ENCODE results near the gene MAMDC2. TPM values are rescaled to one million over a fixed set of nuclear protein-coding genes. Genes with fewer than 3 reads are reported as not detected.
A peak's percentile ranks its signal among the peaks of the same experiment; 100 is the strongest.

MAMDC2 gene
- total RNA-seq, 6 experiments from 2014 or later = 4.0 to 16.6 (median 13.9) TPM

DNA sequence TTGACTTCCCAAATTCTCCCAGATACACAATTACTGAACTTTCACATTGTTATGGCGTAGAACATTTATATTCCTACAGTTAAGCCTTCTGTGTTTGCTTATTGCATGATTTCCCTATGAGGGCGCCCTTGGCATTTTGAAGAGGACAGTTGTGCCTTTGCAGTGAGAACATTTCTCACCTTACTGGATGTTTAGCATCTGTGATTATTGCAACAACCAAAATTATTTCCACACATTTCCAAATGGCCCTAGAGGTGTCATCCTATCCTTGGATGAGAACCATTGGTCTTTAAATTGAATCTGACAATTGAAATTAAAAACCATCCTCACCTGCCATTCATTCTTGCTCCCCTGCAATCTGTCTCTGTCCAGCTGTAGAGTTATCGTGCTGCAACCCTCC lies 104.0 kb downstream of the MAMDC2 start:
- H3K27ac Mint-ChIP-seq = no peak overlapping the region
- H3K27me3 Mint-ChIP-seq (ENCODE audit: insufficient read depth) = peaks cover 2% of the 10 kb centered on the region
- DNase-seq = no peak
- peaks cover 16% of the 10 kb centered on the region for H3K4me1 Mint-ChIP-seq (ENCODE audit: low read depth)
- peaks cover 9% of the 10 kb centered on the region for H3K36me3 Mint-ChIP-seq (ENCODE audit: low read depth)
- H3K9me3 Mint-ChIP-seq = no peaks in the 10 kb centered on the region
- no peak overlapping the region for H3K4me3 Mint-ChIP-seq
- TF ChIP-seq, protein P1, sequence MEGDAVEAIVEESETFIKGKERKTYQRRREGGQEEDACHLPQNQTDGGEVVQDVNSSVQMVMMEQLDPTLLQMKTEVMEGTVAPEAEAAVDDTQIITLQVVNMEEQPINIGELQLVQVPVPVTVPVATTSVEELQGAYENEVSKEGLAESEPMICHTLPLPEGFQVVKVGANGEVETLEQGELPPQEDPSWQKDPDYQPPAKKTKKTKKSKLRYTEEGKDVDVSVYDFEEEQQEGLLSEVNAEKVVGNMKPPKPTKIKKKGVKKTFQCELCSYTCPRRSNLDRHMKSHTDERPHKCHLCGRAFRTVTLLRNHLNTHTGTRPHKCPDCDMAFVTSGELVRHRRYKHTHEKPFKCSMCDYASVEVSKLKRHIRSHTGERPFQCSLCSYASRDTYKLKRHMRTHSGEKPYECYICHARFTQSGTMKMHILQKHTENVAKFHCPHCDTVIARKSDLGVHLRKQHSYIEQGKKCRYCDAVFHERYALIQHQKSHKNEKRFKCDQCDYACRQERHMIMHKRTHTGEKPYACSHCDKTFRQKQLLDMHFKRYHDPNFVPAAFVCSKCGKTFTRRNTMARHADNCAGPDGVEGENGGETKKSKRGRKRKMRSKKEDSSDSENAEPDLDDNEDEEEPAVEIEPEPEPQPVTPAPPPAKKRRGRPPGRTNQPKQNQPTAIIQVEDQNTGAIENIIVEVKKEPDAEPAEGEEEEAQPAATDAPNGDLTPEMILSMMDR (IDR thresholded peaks at IDR 0.05) = no peak

DNA sequence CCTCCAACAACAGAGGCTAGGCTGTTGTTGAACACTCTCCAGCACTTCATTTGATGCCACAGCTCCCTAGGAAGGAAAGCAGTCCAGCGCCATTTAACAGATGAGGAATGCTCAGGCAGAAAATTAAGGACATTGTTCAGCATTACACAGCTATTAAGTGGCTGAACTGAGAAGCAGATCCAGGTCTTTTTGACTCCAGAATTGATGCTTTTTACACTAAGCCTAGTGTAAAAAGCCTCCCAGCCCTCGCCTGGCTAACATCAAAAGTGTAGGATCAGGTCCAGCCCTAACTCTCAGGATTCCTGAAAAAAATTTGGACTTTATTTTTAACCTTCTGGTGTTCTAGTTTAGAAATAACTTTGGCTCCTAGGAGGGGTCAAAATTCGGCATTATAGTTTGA lies 108.7 kb downstream of the MAMDC2 start:
- H3K4me3 Mint-ChIP-seq = no peak overlapping the region
- DNase-seq = no peak
- H3K4me1 Mint-ChIP-seq (ENCODE audit: low read depth) = peaks cover 14% of the 10 kb centered on the region
- TF ChIP-seq, protein P1 (IDR thresholded peaks at IDR 0.05) = no peak
- peaks cover 13% of the 10 kb centered on the region for H3K36me3 Mint-ChIP-seq (ENCODE audit: low read depth)
- peaks cover 3% of the 10 kb centered on the region for H3K27me3 Mint-ChIP-seq (ENCODE audit: insufficient read depth)
- H3K9me3 Mint-ChIP-seq = no peaks in the 10 kb centered on the region
- H3K27ac Mint-ChIP-seq = no peak overlapping the region

DNA sequence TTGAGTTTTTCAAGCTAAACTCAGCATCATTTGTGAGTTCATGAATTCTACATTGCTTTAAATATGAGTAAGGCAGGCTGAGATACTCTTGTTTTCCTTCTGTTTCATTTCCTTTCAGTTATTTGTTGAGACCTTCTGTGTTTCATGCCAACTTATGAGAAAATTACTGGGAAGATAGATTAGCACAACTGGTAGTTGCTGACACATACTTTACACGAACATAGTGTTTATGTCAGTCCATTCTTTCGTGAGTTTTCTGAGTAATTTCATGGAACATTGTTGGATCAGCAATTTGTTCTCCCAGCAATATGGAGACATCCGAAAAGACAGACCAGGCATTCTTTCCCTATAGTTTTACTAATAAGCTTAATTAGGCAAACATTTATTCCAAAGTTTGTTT lies 113.1 kb downstream of the MAMDC2 start:
- TF ChIP-seq, protein P1 (IDR thresholded peaks at IDR 0.05) = no peak
- H3K27ac Mint-ChIP-seq = no peak overlapping the region
- peaks cover 42% of the 10 kb centered on the region for H3K4me1 Mint-ChIP-seq (ENCODE audit: low read depth)

DNA sequence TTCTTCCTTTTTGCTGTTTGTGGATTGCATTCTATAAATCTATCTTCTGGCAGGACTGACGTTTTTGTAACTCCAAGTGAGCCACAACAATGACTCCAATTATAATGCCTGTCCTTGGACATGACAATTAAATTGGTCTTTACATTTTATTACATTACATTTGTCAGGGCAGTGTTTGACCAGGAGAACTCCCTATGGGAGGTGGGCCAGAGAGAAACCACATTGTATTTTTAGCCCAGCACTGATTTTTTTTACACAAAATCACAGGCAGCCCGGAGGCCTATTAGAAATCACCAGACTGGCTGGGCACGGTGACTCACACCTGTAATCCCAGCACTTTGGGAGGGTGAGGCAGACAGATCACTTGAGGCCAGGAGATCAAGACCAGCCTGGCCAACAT lies 116.0 kb downstream of the MAMDC2 start:
- no peak overlapping the region for H3K4me3 Mint-ChIP-seq
- DNase-seq = peak; percentile 74
- H3K27ac Mint-ChIP-seq = peak overlapping the region; percentile 71
- H3K36me3 Mint-ChIP-seq (ENCODE audit: low read depth) = peaks cover 9% of the 10 kb centered on the region
- H3K4me1 Mint-ChIP-seq (ENCODE audit: low read depth) = peaks cover 61% of the 10 kb centered on the region
- TF ChIP-seq, protein P1 (IDR thresholded peaks at IDR 0.05) = no peak
- H3K27me3 Mint-ChIP-seq (ENCODE audit: insufficient read depth) = peaks cover 3% of the 10 kb centered on the region
- H3K9me3 Mint-ChIP-seq = no peaks in the 10 kb centered on the region

More for the DNA sequence above, 113.1 kb downstream of the MAMDC2 start:
- Mint-ChIP-seq H3K36me3 (ENCODE audit: low read depth) (peaks cover 9% of the 10 kb centered on the region), H3K9me3 (no peaks in the 10 kb centered on the region), H3K4me3 (no peak overlapping the region; the same call in 1 of the 2 replicates), H3K27me3 (ENCODE audit: insufficient read depth) (peaks cover 3% of the 10 kb centered on the region)
- no peak for DNase-seq

DNA sequence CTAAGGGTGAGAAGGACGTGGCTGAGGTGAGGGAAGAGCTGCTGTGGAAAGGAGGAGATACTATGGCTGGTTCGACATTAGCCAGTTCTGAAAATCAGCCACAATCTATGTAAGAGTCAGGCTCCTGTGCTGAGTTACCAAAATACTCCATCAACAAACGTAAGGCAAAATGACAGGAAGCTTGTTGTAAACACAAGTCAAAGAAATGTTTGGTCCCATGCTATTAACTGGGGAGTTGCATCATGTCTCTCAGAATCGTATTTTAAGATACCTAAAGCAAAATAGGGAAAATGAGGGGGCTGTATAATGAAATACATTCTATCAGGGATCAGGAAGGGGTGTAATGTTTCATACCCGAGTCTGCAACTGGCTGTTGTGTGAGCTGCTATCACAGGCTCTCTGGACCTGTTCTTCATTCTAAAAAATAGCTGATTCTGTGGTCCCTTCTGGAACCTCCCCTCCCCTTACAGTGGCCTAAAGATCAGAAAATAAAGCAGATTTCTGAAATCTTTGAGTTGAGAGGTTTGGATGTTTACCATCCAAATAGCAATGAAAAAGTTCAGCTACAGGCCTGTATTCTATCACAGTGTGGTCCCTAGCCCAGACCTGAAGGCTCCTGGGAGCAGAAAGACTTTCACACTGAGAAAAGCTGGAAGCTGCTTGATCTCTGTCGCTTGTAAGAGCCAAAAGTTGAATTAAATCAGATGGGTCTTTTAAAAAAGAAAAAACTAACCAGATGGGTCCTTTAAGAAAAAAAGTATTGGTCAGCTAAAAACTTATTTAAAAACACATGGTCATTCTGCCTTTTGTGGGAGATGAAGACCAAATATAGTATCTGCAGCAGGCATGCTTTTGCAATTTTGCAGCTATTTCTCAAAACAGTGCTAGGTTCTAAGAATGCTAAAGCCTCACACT lies 117.3 kb downstream of the MAMDC2 start:
- Mint-ChIP-seq H3K4me1 (ENCODE audit: low read depth) (peaks cover 70% of the 10 kb centered on the region), H3K36me3 (ENCODE audit: low read depth) (no peaks in the 10 kb centered on the region), H3K27ac (peak overlapping the region; percentile 36; the same call in 1 of the 2 replicates), H3K4me3 (no peak overlapping the region; the same call in 1 of the 2 replicates), H3K9me3 (no peaks in the 10 kb centered on the region), H3K27me3 (ENCODE audit: insufficient read depth) (peaks cover 1% of the 10 kb centered on the region)
- DNase-seq = no peak
- TF ChIP-seq, protein P1 (IDR thresholded peaks at IDR 0.05) = no peak
